Measurements from ENCODE around the gene EML2. TPM values are rescaled to one million over a fixed set of nuclear protein-coding genes. Genes with fewer than 3 reads are reported as not detected.
"Not testable (repeated sequence)": the region's sequence is repeated elsewhere in the genome, so short reads cannot be mapped to it uniquely, and the experiment has no call there.

Gene EML2
- total RNA-seq, 1 donor, result 13.9 TPM

DNA sequence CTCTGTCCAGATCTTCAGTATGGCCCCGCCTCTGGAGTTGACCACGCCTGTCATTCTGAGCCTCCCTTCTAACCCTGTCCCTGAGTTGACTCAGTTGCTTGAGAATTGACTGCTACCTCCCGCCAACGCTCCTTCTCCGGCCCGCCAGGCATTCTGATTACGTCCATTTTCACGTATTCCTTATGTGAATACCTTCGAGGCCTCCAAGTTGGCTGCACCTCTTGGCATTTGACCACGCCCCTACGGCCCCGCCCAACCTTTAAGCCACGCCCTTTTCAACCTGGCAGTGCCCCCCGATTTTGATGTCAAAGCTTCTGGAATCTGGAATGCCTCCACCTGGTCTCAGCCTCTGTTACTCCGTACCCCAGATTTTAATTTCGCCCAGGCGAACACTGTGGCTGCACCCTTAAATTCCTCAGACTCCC is 1.7 kb upstream of the EML2 start:
- Histone ChIP-seq H3K4me1 (ENCODE audit: insufficient read depth, low read length) (peaks cover 57% of the 10 kb centered on the region), H3K27me3 (ENCODE audit: insufficient read depth, low read length) (peaks cover 10% of the 10 kb centered on the region), H3K4me3 (ENCODE audit: low read length) (peak overlapping the region; percentile 35), H3K9me3 (ENCODE audit: low read depth, low read length) (no peaks in the 10 kb centered on the region)

DNA sequence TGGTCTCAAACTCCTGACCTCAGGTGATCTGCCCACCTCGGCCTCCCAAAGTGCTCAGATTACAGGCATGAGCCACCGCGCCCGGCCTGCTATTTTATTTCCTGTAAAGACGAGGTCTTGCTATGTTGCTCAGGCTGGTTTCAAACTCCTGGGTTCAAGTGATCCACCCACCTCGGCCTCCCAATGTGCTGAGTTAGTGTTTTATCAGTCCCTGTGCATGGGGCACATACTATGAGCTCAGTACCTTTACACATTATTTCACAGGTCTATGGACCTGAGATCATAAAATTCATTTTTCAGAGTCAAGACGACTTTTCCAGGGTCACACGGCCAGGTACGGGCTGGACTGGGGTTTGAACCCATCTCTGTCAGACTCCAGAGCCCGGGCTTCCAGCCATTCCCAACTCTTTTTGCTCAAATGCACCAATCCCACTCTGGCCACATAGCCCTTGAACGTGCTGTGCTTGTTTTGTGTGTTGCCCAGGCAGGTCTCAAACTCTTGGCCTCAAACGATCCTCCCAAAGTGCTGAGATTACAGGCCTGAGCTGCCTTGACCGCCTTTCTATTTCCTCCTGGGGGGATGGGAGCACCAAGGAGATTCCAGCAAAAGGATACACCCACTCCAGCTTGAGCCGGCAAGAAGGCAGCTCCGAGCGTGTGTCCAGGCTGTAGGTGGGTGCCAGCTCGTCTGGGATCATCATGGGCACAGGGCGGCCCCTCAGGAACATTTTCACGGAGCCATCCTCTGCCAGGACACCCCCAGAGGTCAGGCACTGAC is 1.1 kb downstream of the EML2 start:
- H3K9me3 ChIP-seq (ENCODE audit: low read depth, low read length), result no peaks in the 10 kb centered on the region
- no peaks in the 10 kb centered on the region for H3K27me3 ChIP-seq (ENCODE audit: insufficient read depth, low read length)
- no peak overlapping the region for H3K4me3 ChIP-seq (ENCODE audit: low read length)
- H3K4me1 ChIP-seq (ENCODE audit: insufficient read depth, low read length), result peaks cover 48% of the 10 kb centered on the region

DNA sequence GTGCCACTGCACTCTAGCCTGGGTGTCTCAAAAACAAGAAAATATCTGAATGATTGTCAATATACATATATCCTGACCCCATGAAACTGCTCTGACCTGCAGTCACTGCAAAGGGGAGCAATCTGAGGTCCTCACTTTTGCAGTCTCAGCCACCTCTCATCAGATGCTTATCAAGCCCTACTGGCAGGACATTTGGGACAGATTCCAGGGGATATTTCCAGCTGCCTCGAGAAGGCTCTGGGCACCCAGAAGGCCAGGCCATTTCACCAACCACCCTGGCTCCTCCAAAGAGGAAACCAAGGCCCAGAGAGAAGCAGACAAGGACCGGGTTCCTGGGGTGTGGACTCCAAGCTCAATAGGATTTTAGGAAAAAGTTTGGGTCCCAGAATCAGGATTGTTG is 2.3 kb downstream of the EML2 start:
- Histone ChIP-seq H3K27me3 (ENCODE audit: insufficient read depth, low read length) (no peaks in the 10 kb centered on the region), H3K4me3 (ENCODE audit: low read length) (no peak overlapping the region), H3K9me3 (ENCODE audit: low read depth, low read length) (no peaks in the 10 kb centered on the region), H3K4me1 (ENCODE audit: insufficient read depth, low read length) (peaks cover 37% of the 10 kb centered on the region)

DNA sequence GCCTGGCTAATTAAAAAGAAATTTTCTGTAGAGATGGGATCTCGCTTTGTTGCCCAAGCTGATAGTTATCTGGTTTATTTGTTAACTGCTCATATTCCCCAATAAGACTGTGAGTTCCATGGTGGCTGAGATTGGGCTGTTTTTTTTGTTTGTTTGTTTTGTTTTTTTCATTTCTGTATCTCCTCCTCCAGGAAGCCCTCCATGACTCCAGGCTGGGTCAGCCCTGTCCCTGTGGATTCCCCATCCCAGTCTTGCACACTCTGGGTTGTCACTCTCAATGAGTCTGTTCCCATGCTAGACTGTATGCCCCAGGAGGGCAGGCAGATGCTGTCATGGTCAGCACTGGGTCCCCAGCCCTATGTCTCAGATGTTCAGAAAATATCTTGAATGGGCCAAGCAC is 2.9 kb downstream of the EML2 start:
- peaks cover 30% of the 10 kb centered on the region for H3K4me1 ChIP-seq (ENCODE audit: insufficient read depth, low read length)
- no peaks in the 10 kb centered on the region for H3K27me3 ChIP-seq (ENCODE audit: insufficient read depth, low read length)
- H3K4me3 ChIP-seq (ENCODE audit: low read length), result no peak overlapping the region
- no peaks in the 10 kb centered on the region for H3K9me3 ChIP-seq (ENCODE audit: low read depth, low read length)

DNA sequence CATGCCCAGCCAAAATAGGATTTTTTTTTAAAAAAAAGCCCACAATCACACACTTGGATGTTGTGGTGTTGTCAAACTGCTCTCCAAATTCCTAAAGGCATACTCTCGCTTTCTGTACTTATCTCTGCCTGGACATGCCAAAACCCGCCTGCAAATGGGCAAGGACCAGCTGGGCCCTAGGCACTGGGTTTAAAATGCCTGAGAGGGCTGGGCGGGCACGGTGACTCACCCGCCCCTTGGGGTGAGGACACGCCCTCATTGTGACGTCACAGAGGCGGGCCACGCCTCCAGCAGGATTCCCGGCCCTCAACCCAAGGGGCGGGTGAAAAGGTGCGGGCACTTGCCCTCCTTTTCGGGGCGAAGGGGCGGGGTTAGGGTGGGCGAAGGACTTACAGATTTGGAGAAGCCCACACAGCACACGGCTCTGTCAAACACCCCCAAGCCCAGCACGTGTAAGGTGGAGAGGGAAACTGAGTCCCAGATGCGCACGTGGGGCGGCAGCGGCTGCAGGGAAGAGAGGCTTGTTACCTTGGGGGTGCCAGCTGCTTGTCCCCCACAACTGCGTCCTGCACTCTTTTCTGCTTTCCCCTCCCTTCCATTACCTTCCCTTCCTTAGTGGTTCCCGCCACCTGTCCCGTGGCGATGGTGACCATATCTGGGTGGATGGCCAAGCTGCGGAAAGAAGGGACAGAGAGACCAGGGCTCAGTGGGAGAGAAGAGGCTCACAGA is 6.6 kb downstream of the EML2 start:
- Histone ChIP-seq H3K9me3 (ENCODE audit: low read depth, low read length) (no peaks in the 10 kb centered on the region), H3K4me1 (ENCODE audit: insufficient read depth, low read length) (no peaks in the 10 kb centered on the region), H3K27me3 (ENCODE audit: insufficient read depth, low read length) (no peaks in the 10 kb centered on the region), H3K4me3 (ENCODE audit: low read length) (no peak overlapping the region)

DNA sequence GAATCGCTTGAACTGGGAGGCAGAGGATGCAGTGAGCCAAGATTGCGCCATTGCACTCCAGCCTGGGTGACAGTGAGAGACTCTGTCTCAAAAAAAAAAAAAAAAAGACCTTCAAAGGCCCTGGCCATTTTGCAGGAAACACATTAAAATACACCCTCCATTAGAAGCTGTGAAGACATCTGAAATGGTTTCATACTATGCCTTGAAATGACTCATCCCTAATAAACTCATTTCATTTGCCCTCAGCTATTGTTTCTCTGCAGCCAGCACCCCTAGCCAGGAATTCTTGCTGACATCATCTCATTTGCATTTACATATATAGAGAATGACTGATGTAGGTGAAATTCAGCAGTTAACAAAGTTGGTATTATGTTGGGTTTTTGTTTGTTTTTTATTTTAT is 8.7 kb downstream of the EML2 start:
- H3K4me3 ChIP-seq (ENCODE audit: low read length), result no peak overlapping the region
- no peaks in the 10 kb centered on the region for H3K27me3 ChIP-seq (ENCODE audit: insufficient read depth, low read length)
- H3K4me1 ChIP-seq (ENCODE audit: insufficient read depth, low read length), result no peaks in the 10 kb centered on the region
- no peaks in the 10 kb centered on the region for H3K9me3 ChIP-seq (ENCODE audit: low read depth, low read length)

DNA sequence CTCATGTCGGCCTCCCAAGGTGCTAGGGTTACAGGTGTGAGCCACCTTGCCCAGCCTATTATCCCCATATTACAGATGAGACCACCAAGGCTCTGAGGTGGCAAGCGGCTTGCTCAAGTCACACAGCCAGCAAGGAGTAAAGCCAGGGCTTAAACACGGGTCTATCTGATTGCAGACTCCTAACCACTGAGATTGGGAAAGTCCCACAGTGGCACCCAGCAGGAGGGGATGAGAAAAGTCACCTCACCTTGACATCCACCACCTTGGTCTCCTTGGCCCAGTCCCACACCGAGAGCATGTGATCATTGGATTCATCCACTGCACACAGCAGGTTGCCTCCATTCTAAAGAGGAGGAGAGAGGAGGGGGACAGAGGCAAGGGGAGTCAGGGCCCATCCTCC is 9.5 kb downstream of the EML2 start:
- no peaks in the 10 kb centered on the region for H3K27me3 ChIP-seq (ENCODE audit: insufficient read depth, low read length)
- no peak overlapping the region for H3K4me3 ChIP-seq (ENCODE audit: low read length)
- H3K9me3 ChIP-seq (ENCODE audit: low read depth, low read length), result no peaks in the 10 kb centered on the region

DNA sequence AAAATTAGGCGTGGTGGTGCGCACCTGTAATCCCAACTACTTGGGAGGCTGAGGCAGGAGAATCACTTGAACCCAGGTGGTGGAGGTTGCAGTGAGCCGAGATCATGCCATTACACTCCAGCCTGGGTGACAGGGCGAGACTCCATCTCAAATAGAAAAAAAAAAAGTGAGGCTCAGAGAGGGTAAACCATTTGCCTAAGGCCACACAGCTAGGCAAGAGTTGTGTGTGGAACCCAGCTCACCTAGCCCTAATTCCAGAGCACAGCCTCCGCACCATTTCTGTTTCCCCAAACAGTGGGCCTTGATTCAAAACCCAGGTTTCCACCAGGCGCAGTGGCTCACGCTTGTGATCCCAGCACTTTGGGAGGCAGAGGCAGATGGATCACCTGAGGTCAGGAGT is 11.0 kb downstream of the EML2 start:
- H3K27me3 ChIP-seq (ENCODE audit: insufficient read depth, low read length); H3K4me3 ChIP-seq (ENCODE audit: low read length); H3K9me3 ChIP-seq (ENCODE audit: low read depth, low read length); H3K4me1 ChIP-seq (ENCODE audit: insufficient read depth, low read length): not testable (repeated sequence)

More for the DNA sequence above, 9.5 kb downstream of the EML2 start:
- no peaks in the 10 kb centered on the region for H3K4me1 ChIP-seq (ENCODE audit: insufficient read depth, low read length)

DNA sequence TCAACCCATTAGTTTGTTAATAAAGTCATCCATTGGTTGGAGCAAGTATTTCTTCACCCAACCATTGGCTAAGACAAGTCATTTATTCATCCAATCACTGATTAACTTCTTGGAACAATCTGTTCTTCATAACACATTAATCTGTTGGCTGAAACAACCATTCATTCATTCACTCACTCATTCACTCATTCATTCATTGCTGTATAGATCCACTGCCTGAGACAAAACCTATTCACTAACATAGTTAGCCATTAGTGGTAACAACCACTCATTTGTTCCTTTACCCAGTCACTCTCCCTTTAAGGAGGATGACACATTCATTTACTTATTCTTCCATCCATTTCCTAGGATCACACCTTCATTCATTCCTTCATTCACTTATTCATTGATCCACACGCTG is 15.2 kb downstream of the EML2 start:
- Histone ChIP-seq H3K4me3 (ENCODE audit: low read length) (no peak overlapping the region), H3K9me3 (ENCODE audit: low read depth, low read length) (no peaks in the 10 kb centered on the region), H3K27me3 (ENCODE audit: insufficient read depth, low read length) (no peaks in the 10 kb centered on the region), H3K4me1 (ENCODE audit: insufficient read depth, low read length) (no peaks in the 10 kb centered on the region)

DNA sequence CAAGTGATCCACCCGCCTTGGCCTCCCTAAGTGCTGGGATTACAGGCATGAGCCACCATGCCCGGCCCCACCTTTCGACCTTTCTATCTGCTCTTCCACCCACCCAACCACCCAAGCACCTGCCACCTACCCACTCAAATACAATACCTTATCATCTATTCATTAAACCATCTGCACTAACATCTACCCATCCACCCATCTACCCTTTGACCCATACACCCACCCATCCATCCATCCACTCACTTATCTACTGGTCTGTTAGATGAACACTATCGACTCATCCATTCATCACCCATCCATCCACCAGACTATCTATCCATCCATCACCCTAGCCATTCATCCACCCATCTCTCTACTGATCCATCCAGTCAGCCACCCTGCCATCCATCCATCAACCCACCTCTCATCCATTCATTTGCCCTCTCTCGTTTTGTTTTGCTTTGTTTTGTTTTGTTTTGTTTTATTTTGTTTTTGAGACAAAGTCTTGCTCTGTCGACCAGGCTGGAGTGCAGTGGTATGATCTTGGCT is 17.2 kb downstream of the EML2 start:
- Histone ChIP-seq H3K27me3 (ENCODE audit: insufficient read depth, low read length) (no peaks in the 10 kb centered on the region), H3K9me3 (ENCODE audit: low read depth, low read length) (no peaks in the 10 kb centered on the region), H3K4me1 (ENCODE audit: insufficient read depth, low read length) (no peaks in the 10 kb centered on the region), H3K4me3 (ENCODE audit: low read length) (no peak overlapping the region)

DNA sequence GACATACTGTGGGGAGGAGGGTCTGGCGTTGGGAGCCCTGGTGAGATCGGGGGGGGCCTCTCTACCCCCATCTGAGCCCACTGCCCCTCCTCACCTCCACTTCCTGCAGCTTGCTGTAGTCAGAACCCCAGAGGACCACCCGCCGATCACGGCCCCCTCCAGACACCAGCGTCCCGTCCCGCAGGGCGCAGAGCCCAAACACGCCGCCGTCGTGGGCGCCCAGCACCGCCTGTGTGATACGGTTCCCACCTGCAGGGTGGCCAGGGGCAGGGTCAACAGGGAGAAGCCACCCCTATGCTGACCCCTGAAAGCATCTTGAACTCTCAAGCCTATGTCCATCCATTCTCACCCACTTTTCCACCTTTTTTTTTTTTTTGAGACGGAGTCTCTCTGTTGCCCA is 17.8 kb downstream of the EML2 start:
- no peaks in the 10 kb centered on the region for H3K4me1 ChIP-seq (ENCODE audit: insufficient read depth, low read length)
- H3K27me3 ChIP-seq (ENCODE audit: insufficient read depth, low read length), result no peaks in the 10 kb centered on the region
- no peaks in the 10 kb centered on the region for H3K9me3 ChIP-seq (ENCODE audit: low read depth, low read length)
- no peak overlapping the region for H3K4me3 ChIP-seq (ENCODE audit: low read length)

DNA sequence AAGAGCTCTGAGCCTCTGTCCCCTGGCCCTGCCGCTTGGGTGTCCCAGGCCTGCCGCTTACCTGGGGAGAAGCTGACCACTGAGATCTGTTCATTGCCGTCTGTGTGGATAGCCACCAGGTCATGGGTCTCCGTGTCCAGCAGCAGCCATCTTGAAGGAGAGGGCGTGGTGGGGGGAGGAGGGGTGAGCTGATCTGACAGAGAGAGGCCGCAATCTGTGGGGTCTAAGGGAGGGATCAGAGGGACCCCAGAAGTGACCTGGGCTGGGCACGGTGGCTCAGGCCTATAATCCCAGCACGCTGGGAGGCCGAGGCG is 22.5 kb downstream of the EML2 start:
- Histone ChIP-seq H3K4me1 (ENCODE audit: insufficient read depth, low read length) (peaks cover 12% of the 10 kb centered on the region), H3K4me3 (ENCODE audit: low read length) (no peak overlapping the region), H3K27me3 (ENCODE audit: insufficient read depth, low read length) (no peaks in the 10 kb centered on the region), H3K9me3 (ENCODE audit: low read depth, low read length) (no peaks in the 10 kb centered on the region)

DNA sequence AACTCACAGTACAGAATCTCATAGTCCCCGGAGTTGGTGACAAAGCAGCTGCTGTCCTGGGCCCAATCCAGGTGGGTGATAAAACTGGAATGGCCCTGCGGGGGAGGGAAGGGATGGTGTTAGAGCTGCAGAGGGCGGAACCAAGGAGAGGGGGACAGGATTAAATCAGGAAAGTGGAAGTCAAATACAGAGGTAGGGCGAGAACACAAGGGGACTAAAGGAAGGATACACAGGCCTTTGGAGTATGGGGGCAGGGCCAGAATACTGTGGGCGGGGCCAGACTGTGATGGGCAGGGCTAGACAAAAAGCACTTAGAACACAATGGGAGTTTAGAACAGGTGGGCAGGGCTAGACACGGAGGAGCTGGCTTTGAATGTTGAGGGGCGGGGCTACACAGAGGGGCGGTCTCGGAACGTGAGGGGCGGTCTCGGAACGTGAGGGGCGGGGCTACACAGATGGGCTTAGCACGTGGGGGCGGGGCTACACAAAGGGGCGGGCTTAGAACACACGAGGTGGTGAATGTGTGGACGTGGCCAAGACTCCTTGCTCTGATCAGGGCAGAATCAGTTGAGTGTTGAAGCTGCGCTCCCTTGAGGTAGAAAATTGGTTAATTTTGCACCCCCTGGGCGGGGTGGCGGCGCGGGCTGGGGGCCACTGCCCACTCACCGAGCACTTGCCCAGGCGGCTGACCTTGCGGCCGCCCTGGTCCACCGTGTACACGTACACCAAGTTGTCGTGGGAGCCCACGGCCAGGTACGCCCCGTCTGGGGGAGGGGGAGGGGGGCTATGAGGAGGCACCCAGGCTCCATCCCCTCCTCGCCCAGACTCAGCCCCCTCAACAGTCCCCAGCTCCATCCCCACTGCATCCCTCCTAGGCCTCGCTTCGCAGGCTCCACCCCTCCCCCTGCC is 23.1 kb downstream of the EML2 start:
- Histone ChIP-seq H3K4me1 (ENCODE audit: insufficient read depth, low read length) (peaks cover 12% of the 10 kb centered on the region), H3K27me3 (ENCODE audit: insufficient read depth, low read length) (no peaks in the 10 kb centered on the region), H3K4me3 (ENCODE audit: low read length) (no peak overlapping the region), H3K9me3 (ENCODE audit: low read depth, low read length) (no peaks in the 10 kb centered on the region)

DNA sequence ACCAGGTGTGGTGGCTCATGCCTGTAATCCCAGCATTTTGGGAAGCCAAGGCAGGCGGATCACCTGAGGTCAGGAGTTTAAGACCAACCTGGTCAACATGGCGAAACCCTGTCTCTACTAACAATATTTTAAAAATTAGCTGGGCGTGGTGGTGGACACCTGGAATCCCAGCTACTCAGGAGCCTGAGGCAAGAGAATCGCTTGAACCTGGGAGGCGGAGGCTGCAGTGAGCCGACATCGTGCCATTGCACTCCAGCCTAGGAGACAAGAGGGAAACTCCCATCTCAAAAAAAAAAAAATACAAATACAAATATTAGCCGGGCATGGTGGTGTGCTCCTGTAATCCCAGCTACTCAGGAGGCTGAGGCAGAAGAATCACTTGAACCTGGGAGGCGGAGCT is 24.1 kb downstream of the EML2 start:
- H3K4me1 ChIP-seq (ENCODE audit: insufficient read depth, low read length), result peaks cover 12% of the 10 kb centered on the region
- H3K9me3 ChIP-seq (ENCODE audit: low read depth, low read length); H3K4me3 ChIP-seq (ENCODE audit: low read length); H3K27me3 ChIP-seq (ENCODE audit: insufficient read depth, low read length): not testable (repeated sequence)

All from mononuclear cell (primary cell).